Large intestine (tissue), 3 donors: ENCODE measurements around the gene SLC8A2. TPM values are rescaled to one million over a fixed set of nuclear protein-coding genes. Genes with fewer than 3 reads are reported as not detected.

ENCODE experiments used
- DNase-seq, 2 donors: peaks; one replicate each; pipeline versions ENCODE4 v3.0.0 to v3.0.0-alpha.2; 2013
- H3K27ac ChIP-seq: one replicate; pipeline ENCODE4 v1.5.1; 2013; ENCODE audit warnings: low read length
- H3K27me3 ChIP-seq: 2 replicates; pipeline ENCODE4 v1.6.1; 2013; ENCODE audit warnings: low read length; ENCODE audit not compliant: control insufficient read depth, insufficient read depth
- H3K36me3 ChIP-seq: 2 replicates; pipeline ENCODE4 v1.6.1; 2013; ENCODE audit warnings: low read length; ENCODE audit not compliant: control insufficient read depth, insufficient read depth
- H3K4me1 ChIP-seq: one replicate; pipeline ENCODE4 v1.6.1; 2013; ENCODE audit warnings: low read length; ENCODE audit not compliant: control insufficient read depth, insufficient read depth
- H3K4me3 ChIP-seq: one replicate; pipeline ENCODE4 v1.5.1; 2013; ENCODE audit warnings: low read length
- H3K9me3 ChIP-seq: one replicate; pipeline ENCODE4 v1.6.1; 2013; ENCODE audit warnings: mild to moderate bottlenecking, low read depth, low read length, moderate library complexity; ENCODE audit not compliant: control insufficient read depth
- WGBS: methylation state at CpG from one replicate; pipeline ENCODE4 v1.1.5; 2013; ENCODE audit warnings: low lambda C conversion rate; ENCODE audit not compliant: insufficient coverage; 5-methylcytosine and 5-hydroxymethylcytosine counted together
- polyA plus RNA-seq: library from polyadenylated mRNA; unstranded; fragments of 120-200 nt; gene quantifications from one replicate; pipeline ENCODE4 v1.2.1, GENCODE V29; 2013

SLC8A2 gene
- polyA plus RNA-seq, 1 donor, result 0.54 TPM

DNA sequence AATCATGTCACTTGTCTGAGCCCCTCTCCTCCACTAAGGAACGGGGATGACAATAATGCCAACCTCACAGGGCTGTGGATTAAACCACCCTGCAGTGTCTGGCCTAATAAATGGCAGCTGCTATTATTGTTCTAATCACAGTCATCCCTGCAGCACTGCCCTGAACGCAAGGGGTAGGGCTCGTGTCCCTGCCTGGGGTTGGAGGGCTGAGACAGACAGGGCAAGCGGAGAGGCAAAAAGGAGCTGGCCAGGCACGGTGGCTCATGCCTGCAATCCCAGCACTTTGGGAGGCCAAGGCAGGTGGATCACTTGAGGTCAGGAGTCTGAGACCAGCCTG, 22.5 kb upstream of the SLC8A2 start:
- Histone ChIP-seq H3K4me3 (no peak overlapping the region), H3K9me3 (no peaks in the 10 kb centered on the region), H3K27me3 (no peaks in the 10 kb centered on the region), H3K4me1 (no peaks in the 10 kb centered on the region), H3K27ac (no peak overlapping the region), H3K36me3 (peaks cover 88% of the 10 kb centered on the region)
- DNase-seq, result no peak
- WGBS, result no CpG with 5 or more reads among the region's 5 CpGs

DNA sequence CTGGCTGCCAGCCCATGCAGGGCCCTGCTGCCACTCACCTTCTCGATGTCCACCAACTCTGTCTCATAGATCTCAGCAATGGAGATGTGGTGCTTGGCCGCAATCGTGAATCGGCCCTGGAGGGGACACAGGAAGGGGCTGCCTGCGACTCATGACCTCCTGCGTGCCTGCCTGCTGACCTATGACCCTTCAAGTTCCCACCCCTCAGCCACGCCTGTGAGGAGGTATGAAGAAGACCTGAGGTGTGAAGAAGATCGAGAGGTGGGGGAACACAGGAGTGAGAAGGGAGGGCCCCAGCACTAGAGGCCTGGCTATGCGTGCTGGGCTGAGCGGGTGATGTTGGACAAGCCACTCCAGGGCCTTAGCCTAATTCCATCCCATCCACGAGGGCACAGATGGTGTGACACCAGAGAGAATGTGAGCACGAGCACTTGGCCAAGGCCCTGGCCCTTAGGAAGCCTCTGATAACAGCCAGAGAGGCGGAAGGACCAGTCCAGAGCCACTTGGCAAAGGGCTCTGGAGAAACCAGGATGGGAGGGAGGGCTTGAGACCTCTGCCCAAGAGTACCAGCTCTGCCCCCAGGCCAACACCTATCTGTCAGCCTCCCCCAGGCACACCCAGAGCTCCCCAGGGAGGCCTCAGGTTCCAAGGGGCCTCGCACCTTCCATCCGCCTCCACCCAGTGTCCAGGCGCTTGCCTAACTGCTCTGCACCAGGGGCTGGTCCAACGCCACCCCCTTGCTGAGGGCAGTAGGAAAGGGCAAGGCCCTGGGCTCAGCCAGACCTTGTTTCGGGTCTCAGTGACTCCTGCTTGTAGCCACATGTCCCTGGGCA, 21.9 kb upstream of the SLC8A2 start:
- H3K27ac ChIP-seq, result no peak overlapping the region
- DNase-seq, result no peak
- H3K4me1 ChIP-seq, result no peaks in the 10 kb centered on the region
- H3K36me3 ChIP-seq, result peaks cover 86% of the 10 kb centered on the region
- H3K4me3 ChIP-seq, result no peak overlapping the region
- no peaks in the 10 kb centered on the region for H3K27me3 ChIP-seq
- H3K9me3 ChIP-seq, result no peaks in the 10 kb centered on the region
- WGBS, result 50% methylated on average over 1 of the region's 18 CpGs

DNA sequence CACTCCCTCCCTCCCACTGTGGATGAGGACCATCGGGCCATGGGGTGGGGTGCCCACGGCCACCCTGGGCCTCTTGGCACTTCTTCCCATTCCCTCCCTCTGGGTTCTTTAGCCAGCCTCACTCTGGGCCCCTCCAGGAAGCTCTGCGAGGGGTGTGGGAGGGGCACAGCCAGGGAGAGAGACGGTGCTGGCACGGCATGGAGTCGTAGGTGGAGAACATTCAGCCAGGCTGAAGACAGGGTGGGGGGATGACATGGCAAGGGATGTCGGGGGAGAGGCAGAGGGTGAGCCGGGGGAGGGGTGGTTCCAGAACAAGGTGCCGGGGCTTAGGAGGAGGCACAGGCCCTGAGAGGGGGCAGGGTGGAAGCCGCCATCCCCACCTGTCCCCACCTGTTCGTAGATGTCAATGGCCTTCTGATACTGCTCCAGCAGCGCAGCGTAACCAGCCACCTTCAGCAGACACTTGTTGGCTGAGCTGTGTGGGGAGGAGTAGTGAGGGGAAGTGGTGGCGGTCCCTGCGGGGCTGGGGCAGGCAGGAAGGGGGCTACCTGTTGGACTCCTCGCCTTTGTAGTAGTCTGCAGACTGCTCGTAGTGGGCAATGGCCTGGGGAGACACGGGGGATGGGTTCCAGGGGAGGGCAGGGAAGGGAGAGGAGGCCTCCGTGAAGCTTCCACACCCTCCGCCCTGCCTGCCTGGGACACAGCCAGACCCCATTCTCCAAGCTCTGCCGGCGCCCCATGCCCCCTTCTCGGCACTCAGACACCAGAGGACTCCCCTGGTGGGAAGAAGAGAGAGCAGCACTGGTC, 21.1 kb upstream of the SLC8A2 start:
- H3K27ac ChIP-seq, result no peak overlapping the region
- WGBS, result no CpG with 5 or more reads among the region's 23 CpGs
- no peak overlapping the region for H3K4me3 ChIP-seq
- DNase-seq, result no peak
- no peaks in the 10 kb centered on the region for H3K27me3 ChIP-seq
- H3K4me1 ChIP-seq, result no peaks in the 10 kb centered on the region
- no peaks in the 10 kb centered on the region for H3K9me3 ChIP-seq
- H3K36me3 ChIP-seq, result peaks cover 84% of the 10 kb centered on the region

DNA sequence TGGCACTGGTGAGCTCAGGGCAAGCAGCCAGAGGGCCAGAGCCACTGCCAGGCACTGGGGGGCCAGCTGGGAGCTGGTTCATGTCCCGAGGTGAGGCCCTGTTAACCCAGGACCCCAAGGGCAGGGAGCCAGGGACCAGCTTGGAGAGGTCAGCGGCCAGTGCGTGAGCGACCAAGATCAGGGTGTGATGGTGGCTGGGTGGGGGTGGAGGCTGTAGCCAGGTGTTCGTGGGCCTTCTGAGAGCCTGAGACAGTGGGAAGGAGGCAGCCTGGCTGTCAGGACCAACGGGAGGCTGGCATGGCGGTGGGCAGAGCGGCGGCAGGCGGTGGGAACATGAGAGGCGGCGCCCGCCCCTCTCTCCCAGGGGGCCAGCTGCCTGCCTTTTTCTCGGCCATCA, 20.4 kb upstream of the SLC8A2 start:
- Histone ChIP-seq H3K27ac (no peak overlapping the region), H3K36me3 (peaks cover 84% of the 10 kb centered on the region), H3K9me3 (no peaks in the 10 kb centered on the region), H3K4me3 (no peak overlapping the region), H3K4me1 (no peaks in the 10 kb centered on the region), H3K27me3 (no peaks in the 10 kb centered on the region)
- DNase-seq, result no peak
- 100% methylated on average over 3 of the region's 14 CpGs for WGBS

DNA sequence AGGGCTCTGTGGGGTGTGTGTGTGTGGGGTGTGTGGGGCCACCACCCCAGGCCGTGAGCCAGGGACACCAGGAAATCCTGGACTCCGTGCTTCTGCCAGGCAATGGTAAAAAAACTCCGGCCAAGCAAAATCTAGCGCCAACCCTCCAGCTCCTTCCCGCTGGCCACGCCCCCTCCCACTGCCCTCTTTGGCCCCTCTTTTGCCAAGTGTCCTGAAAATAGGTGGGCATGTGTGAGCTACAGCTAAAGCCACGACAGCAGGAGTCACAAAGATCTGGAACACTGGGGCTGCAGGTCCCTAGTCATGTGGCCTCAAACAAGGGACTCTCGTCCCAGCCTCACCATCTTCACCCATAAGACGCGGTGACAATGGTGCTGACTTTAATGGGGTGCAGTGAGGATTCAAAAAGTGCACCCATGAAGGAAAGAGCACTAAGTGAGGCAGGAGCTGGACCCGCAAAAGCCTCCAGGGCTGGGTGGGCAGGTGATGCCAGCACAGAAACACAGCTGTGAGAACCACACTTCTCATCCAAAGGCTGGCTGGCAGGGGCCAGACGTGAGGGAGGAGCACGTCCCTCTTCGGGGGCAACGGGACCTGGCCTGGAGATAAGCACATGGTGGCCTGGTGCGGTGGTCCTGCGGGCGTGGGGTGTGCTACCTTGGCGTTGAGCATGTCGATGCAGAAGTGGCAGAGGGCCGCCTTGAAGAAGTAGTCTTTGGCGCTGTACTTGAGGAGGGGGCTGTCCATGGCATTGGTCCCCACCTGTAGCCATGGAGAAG, 19.9 kb upstream of the SLC8A2 start:
- no peak for DNase-seq
- Histone ChIP-seq H3K27ac (no peak overlapping the region), H3K27me3 (no peaks in the 10 kb centered on the region), H3K4me3 (no peak overlapping the region), H3K36me3 (peaks cover 78% of the 10 kb centered on the region), H3K4me1 (no peaks in the 10 kb centered on the region), H3K9me3 (no peaks in the 10 kb centered on the region)
- WGBS, result no CpG with 5 or more reads among the region's 22 CpGs

DNA sequence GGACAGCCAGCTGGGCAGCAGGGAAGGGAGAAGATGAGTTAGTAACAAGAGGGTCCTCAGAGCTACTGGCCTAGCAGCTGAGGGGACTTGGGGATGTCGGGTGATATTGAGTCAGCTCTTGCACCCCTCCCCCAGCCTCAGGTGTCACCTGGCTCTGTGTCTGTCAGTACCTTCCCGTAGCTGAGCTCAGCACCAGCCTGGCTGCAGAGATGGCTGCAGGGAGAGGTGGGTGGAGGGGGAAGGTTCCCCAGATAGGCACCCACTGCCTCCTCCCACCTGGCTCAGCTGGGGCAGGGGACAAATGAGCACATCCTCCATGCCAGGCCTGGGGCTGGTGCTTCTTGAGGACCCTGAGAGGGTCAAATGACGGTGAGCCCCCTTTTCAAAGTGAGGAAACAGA, 19.2 kb upstream of the SLC8A2 start:
- no peak for DNase-seq
- Histone ChIP-seq H3K9me3 (no peaks in the 10 kb centered on the region), H3K27me3 (no peaks in the 10 kb centered on the region), H3K4me1 (no peaks in the 10 kb centered on the region), H3K27ac (no peak overlapping the region), H3K36me3 (peaks cover 71% of the 10 kb centered on the region), H3K4me3 (no peak overlapping the region)
- no CpG with 5 or more reads among the region's 3 CpGs for WGBS

DNA sequence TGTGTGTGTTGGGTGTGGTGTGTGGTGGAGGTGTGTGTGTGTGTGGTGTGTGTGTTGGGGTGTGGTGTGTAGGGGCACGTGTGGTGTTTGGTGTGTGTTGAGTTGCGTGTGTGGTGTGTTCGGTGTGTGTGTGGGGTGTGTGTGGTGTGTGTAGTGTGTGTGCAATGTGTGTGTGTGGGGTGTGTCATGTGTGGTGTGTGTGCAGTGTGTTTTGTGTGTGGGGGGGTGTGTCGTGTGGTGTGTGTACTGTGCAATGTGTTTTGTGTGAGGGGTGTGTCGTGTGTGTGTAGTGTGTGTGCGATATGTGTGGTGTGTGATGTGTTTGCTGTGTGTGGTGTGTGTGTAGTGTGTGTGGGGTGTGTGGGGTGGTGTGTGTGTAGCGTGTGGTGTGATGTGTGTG, 18.3 kb upstream of the SLC8A2 start:
- WGBS, result no CpG with 5 or more reads among the region's 7 CpGs
- no peak overlapping the region for H3K27ac ChIP-seq
- no peaks in the 10 kb centered on the region for H3K9me3 ChIP-seq
- H3K27me3 ChIP-seq, result no peaks in the 10 kb centered on the region
- peaks cover 65% of the 10 kb centered on the region for H3K36me3 ChIP-seq
- no peak for DNase-seq
- H3K4me1 ChIP-seq, result no peaks in the 10 kb centered on the region
- no peak overlapping the region for H3K4me3 ChIP-seq

DNA sequence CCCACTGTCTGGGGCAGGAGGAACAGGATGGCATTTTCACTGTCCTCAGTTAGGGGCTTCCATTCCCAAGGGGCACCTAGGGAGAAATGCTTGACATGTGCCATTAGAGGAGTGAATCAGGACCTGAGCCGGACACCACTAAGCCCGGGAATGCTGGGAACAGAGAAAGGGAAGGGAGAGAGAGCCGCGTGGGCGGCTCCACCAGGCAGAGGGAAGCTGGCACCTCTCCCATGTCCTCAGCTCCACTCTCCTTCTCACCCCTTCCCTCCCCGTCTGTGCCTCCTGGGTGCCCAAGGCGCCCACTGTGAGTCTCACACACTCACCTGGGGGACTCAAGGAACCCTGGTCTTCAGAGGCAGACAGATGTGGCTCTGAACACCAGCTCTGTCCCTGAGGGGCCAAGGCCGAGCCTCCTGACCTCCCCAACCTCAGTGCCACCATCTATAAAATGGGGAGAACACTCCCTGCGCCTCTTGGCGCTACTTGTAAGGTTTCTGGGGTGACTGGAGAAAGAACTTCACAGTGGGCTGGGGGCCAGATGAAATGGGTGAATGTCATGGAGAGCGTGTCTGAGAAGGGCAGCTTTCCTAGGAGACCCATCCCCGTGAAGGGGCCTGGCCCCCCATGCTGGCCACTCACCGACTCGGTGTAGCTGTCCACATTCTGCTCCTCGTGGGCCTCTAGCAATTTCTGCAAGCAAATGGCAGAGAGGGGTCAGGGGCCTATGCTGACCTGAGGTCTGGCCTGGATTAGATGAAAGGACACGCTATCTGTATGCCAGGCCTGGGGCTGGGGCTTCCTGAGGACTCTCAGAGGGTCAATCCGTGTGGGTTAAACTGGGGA, 17.6 kb upstream of the SLC8A2 start:
- Histone ChIP-seq H3K36me3 (peaks cover 61% of the 10 kb centered on the region), H3K27me3 (no peaks in the 10 kb centered on the region), H3K27ac (no peak overlapping the region), H3K4me1 (no peaks in the 10 kb centered on the region), H3K9me3 (no peaks in the 10 kb centered on the region), H3K4me3 (no peak overlapping the region)
- DNase-seq, result no peak
- whole genome bisulfite sequencing, result 60% methylated on average over 1 of the region's 17 CpGs

DNA sequence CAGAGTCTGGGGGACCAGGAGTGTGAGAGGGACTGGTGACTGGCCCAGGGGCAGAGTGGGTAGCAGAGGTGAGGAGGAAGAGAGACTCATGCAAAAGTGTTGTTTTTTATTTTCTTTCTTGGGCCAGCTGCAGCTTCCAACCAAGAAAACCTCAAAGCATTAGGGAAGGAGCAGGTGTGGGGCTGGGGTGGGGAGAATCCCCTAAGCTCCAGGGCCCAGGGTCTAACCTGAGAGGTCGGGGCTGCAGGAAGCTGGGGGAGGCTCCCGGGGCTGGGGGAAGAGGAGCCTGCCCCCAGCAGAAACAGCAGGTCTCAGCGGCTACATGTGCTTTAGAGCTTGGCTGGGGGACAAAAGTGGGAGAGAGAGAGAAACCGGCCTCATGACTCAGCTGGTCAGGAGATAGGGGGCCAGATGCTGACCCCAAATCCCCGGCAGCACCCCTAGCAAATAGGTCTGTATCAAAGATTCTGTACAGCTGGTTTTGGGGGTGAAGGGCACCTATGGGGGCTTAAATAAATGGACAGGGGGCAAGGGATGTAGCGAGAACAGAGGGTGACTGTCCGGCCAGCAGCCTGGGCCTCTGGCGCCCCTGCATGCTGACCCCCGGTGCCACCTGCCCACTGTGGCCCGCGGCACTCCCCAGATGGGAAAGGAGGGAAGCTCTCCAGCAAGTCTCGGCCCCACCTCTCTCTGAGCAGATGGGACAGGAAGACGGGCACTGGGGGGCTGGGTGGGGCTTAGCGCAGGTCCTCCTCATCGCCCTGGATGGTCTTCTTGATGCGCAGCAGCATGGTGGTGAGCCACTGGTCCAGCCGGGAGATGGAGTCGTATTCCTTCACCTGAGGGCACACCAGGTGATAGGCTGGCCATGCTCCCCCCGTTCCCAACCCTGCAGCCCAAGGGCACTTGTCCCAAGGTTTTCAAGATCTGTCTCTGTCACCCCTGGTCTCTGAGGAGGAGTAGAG, 16.1 kb upstream of the SLC8A2 start:
- no peak for DNase-seq
- H3K36me3 ChIP-seq, result peaks cover 48% of the 10 kb centered on the region
- H3K27ac ChIP-seq, result no peak overlapping the region
- no peaks in the 10 kb centered on the region for H3K27me3 ChIP-seq
- H3K4me1 ChIP-seq, result peaks cover 4% of the 10 kb centered on the region
- WGBS, result no CpG with 5 or more reads among the region's 19 CpGs
- H3K4me3 ChIP-seq, result no peak overlapping the region
- no peaks in the 10 kb centered on the region for H3K9me3 ChIP-seq
